SHP77 (cell line): Measurements from ENCODE around the gene FBXO17.
"Not testable (repeated sequence)": the region's sequence is repeated elsewhere in the genome, so short reads cannot be mapped to it uniquely, and the experiment has no call there.

ENCODE experiments used
- DNase-seq, 2 experiments: peaks; one replicate each; lab custom pipeline; 2025; lab: John Stamatoyannopoulos, UW

The FBXO17 gene, protein sequence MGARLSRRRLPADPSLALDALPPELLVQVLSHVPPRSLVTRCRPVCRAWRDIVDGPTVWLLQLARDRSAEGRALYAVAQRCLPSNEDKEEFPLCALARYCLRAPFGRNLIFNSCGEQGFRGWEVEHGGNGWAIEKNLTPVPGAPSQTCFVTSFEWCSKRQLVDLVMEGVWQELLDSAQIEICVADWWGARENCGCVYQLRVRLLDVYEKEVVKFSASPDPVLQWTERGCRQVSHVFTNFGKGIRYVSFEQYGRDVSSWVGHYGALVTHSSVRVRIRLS

DNA sequence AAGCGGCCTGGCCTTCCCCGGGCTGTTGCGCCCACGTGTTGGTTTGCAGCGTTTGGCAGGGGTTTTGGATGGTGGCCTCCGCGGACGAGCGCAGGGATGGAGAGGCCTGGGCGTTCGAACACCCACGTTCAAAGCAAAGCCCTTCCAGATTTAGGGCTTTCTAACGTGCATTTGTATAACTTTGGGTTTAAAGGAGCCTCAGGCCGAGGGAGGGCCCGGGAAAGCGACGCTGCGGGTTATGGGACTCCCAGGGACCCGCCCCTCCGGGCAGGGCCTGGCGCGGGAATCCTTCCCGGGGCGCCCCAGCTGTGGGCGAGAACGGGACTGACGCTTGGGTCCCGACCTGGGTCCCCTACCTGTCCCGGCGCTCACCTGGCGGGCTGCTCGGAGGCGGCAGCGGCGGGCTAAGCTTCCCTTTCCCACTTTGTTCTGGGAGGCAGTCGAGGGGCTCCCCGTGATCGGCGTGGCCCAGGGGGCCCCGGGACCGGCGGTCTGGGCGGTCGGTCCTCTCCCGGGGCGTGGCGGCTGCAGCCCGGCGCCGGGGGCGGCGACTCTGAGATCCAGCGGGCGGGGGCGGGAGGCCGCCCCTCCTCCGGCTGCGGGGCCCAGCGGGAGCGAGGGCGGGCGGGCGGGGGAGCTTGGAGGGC is at the start of gene FBXO17:
Gene FBXO17, minus strand, starts transcription at position 529 of the 647 bp plus-strand sequence. CDS start 25,423 bp downstream, outside the sequence.
- no peak for DNase-seq

DNA sequence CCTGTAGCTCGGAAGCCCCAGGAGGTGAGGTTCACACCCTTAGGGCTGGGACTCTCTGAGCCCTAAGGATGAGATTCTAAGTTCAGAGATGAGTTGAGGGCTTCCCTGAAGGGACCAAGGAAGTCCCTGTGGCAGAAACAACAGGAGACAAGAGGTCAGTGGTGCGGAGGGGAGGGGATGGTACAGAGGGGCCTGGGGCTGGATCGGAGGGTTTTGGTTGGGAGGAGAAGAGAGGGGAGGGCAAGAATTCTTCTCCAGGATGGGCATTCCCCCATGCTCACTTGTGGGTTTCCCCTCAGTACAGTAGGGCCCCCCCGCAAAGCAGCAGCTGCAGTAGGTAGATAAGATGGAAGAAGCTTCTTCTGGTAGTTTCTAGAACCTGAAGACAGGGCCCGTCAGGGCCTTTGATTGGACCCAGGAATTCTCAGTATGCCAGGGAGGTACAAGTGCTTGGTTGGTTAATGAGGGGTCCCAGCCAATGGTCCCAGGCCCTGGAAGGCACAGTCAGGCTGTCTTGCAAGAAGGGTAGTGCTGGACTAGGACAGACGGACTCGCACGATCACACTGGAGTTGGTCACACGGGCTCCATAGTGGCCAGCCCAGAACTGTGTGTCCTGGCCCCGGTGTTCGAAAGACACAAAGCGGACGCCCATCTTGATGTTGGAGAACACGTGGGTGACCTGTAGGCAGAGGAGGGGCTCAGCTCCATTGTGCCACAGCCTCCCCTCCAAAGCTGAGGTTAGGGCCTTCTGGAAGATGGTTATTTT is 49.5 kb upstream of the FBXO17 start:
- DNase-seq = no peak

DNA sequence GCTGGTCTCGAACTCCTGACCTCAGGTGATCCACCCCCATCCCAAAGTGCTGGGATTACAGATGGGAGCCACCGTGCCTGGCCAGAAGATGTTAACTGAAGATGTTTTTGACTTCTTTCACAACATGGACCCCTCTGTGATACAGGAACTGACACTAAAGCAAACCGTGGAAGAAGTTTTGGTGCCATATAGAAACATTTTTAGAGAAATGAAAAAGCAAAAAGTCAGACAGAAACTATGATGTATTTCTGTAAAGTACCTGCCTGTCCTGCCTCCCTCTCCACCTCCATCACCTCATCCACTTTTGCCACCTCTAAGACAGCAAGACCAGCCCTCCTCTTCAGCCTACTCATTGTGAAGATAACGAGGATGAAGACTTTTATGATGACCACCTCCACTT is 45.5 kb upstream of the FBXO17 start:
- DNase-seq = no peak

DNA sequence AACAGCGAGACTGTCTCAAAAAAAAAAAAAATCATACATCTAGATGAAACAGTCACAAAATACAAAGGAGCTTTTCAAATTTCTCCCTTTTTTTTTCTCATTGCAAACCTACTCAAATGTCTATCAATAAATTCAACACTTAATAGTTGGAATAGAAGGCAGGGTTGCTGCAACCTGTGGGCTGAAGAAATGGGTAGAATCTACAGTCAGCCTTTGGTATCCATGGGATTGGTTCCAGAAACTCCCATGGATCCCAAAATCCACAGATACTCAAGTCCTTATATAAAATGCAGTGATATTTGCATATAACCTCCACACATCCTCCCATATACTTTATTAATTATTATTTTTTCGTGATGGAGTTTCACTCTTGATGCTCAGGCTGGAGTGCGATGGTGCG is 42.1 kb upstream of the FBXO17 start:
- DNase-seq = no peak

DNA sequence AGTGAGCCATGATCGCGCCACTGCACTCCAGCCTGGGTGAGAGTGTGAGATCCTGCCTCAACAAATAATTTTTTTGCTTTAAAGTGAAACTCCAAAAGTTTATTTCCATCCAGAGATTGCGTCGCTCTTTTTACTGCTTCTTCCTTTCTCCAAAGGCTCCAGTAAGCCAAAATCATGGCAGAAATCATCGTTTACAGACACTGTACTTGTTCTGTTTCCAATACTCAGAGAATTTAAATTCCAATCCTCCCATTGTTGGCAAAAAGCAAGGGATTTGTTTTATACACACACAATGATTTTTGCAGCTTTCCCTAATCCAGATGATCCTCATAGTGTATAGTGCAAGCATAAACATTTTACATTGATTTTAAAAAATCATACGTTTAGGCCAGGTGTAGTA is 41.5 kb upstream of the FBXO17 start:
- no peak for DNase-seq

DNA sequence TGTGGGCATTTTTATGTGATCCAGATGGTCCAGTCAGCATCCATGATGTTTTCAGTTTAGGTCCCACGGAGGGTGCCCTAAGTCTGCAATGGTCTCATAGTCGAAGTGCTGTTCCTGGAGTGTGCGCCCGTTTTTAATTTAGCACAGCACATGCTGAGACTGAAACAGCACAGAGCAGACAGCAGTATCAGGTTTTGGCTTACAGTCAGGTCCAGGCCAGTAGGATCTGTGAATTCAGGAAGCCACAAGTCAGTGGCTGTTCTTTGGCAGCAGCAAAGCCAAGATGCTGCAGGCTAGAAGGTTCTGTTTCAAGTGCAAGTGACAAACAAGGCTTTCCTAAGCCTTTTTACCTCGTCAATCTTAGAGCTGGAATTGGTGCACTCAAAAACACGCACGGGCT is 38.5 kb upstream of the FBXO17 start:
- DNase-seq = no peak

DNA sequence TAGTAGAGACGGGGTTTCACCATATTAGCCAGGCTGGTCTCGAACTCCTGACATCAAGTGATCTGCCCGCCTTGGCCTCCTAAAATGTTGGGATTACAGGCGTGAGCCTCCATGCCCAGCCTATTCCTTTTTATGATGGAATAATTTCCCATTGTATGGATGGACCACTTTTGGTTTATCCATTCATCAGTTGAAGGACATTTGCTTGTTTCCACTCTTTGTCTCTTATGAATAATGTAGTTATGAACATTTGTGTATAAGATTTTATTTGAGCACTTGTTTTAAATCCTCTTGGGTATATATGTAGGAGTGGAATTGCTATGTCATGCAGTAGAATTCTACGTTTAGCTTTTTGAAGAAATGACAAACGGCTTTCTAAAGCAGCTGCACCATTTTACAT is 33.5 kb upstream of the FBXO17 start:
- no peak for DNase-seq

DNA sequence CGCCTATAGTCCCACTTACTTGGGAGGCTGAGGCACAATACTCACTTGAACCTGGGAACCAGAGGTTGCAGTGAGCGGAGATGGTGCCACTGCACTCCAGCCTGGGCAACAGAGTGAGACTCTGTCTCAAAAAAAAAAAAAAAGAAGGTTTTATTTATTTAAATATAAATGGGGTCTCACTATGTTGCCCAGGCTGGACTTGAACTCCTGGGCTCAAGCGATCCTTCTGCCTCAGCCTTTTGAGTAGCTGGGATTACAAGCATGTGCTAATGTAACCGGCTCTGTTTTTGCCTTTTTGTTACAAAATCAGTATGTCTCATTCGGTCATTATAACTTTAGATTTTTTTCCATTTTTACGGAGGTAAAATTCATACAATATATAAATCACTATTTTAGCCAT is 32.6 kb upstream of the FBXO17 start:
- no peak for DNase-seq

DNA sequence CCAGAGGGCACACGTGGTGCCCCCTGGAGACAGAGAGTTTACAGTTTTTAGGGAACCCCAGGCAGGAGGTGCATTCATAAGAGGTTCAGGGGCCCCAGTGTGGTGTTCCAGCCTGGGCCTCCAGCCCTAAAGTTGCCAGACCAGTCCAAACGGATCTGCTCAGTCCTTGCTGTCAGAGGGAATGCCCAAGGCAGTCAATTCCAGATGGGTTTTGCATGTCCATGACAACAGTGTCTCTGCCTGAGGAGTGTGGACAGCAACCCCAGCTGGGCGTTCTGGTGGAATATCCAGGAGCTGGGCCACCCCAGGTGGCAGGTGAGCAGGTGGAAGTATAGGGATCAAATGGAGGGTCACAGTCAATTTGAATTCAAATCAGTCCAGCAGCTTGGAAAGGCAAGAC is 31.6 kb upstream of the FBXO17 start:
- no peak for DNase-seq

DNA sequence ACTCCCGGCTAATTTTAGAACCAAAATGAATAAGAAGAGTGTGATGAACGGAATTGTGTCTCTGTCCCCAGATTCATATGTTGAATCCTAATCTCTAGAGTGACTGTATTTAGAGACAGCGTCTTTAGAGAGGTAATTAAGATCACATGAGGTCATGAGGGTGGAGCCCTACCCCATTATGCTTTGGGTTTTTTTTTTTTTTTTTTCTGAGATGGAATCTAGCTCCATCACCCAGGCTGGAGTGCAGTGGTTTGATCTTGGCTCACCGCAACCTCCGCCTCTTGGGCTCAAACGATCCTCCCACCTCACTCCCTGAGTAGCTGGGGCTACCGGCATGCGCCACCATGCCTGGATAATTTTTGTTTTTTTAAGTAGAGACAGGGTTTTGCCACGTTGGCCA is 28.9 kb upstream of the FBXO17 start:
- no peak for DNase-seq

DNA sequence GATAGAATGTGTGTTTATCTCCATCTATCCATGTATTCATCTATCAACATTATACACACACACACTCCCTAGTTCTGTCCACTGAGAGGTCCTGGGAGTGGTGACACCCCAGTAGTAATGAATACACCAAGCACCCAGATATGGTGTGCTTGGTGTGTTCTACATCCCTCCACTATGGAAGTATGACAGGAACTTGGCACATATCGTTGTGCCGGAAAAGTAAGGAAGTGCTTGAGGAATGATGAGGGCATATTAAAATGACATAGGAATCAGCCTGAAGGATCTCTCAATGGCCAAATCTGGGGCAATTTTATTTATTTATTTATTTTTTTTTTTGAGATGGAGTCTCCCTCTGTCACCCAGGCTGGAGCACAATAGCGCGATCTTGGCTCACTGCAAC is 28.3 kb upstream of the FBXO17 start:
- no peak for DNase-seq

DNA sequence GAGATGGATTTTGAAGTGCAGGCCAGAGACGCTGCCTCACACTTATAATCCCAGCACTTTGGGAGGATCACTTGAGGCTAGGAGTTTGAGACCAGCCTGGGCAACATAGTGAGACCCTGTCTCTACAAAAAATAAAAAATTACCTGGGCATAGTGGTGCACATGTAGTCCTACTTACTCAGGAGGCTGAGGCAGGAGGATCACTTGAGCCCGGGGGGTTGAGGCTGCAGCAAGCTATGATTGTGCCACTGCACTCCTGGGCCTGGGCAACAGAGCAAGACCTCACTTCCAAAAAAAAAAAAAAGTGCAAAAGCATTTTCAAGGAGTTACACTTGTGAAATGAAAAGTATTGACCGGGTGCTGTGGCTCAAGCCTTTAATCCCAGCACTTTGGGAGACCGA is 27.6 kb upstream of the FBXO17 start:
- DNase-seq = no peak

DNA sequence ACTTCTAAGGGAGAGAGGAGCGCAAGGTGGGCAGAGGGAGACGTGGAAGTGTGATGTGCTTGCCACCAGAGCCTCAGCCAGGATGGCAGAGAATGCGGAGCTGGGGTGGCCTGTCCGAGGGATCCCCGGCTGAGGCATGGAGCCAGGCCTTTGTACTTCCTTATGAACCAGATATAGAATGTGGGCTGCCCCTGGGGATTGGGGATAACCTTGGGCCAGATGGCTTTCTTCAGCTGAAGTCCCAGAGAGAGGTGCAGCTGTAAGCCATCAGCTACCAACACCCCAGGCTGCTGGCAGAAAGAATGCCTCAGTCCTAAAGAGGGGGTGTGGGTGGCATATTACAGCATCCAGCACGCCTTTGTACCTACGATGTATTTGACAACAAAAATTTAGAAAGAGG is 25.5 kb upstream of the FBXO17 start:
- DNase-seq = no peak

DNA sequence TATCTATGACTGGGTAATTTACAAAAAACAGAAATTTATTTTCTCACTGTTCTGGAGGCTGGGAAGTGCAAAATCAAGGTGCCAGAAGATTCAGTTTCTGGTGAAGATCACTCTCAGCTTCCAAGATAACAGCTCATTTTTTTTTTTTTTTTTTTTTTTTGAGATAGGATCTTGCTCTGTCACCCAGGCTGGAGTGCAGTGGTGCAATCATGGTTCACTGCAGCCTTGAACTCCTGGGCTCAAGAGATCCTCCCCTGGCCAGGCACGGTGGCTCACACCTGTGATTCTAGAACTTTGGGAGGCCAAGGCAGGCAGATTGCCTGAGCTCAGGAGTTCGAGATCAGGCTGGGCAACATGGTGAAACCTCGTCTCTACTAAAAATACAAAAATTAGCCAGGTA is 22.0 kb upstream of the FBXO17 start:
- not testable (repeated sequence) for DNase-seq

DNA sequence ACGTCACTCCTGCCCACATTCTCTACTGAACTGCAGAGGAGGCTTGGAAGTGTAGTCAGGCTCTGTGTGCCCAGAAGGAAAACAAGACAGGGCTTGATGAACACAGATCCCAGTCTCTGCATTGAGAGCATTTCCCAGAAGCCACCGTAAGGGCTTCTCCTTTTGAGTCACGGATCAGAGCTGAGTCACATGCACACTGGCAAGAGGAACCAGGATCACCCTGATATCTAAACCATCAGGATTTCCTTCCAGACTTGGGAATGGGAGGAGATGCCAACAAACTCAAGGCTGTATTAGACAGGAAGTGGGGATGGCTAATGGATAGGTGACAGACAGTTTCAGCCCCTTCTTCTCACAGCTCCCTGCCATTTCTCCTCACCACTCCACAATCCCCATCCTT is 17.7 kb upstream of the FBXO17 start:
- DNase-seq = no peak

DNA sequence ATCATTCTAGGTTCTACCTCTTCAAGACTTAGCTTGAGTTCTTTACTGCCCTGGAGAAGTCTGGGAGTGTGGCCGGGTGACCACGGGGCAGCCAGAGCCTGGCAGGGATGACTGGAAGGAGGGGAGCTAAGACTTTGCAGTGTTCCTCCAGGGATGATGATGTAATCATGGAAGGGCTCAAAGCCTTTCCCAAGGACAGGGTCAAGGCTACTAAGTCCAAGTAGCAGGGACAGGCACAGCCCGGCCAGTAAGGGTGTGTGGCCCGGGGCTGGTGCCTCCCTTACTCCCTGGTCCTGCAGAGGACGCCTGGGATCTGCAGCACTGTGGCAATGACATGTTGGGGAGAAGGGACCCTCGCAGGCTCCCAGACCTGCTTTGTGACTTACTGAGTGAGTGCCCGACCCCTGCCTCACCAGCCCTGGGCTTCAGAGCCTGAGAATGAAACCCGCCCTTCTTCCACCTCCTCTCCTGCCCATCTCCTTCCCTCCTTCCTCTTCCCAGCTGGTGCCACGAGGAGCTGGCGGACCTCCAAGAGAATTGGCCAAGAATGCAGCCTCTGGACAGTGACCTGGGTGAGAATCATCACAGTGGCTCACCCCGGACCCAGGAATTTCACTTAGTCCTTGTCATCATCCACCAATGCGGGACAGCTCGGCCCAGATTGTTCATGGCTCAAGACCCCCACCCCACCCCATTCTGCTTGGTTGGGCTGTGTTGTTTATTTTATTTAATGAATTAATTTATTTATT is 15.6 kb upstream of the FBXO17 start:
- no peak for DNase-seq

DNA sequence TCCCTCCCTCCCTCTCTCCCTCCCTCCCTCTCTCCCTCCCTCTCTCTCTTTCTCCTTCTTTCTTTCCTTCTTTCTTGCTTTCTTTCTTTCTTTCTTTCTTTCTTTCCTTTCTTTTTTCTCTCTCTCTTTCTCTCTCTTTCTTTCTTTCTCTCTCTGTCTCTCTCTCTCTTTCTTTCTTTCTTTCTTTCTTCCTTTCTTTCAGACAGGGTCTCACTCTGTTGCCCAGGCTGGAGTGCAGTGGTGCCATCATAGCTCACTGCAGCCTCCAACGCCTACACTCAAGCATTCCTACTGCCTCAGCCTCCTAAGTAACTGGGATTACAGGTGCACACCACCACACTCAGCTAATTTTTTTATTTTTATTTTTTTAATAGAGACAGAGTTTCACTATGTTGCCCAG is 14.1 kb upstream of the FBXO17 start:
- DNase-seq = not testable (repeated sequence)

DNA sequence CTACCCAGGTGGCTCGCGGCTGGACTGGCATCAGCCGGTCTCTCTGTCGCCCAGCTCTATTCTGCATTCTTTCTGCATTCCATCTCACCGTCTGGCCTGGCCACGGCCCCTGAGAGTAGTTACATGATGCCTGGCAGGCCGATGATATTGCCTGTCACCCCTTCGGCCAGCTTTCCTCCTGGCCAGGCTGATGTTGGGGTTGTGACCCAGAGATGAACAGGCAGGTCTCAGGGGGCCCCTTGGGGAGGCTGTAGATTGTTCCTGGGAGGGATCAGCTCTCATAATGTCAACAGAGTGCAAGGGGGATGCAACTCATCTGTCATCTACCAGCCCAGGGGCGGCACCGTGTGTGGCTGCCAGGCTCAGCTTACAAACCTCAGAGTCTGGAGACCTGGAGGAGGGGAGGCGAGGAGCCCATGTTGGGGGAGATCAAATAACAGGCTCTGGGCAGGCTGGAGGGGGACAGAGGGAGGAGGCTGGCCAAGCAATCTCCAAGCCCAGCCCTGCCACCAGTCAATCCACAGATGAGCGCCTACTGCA is 13.6 kb upstream of the FBXO17 start:
- no peak for DNase-seq

DNA sequence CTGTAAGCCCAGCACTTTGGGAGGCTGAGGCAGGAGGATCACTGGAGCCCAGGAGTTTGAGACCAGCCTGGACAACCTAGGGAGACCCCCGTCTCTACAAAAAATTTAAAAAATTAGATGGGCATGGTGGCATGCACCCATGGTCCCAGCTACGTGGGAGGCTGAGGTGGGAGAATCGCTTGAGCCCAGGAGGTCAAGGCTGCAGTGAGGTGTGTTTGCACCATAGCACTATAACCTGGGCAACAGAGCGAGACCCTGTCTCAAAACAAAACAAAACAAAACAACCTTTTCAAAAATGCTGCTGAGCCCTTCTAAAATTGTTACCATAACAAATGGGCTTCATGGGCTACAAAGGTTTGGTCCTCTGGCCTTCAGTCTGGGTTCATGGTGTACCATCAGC is 13.1 kb upstream of the FBXO17 start:
- DNase-seq = not testable (repeated sequence)

DNA sequence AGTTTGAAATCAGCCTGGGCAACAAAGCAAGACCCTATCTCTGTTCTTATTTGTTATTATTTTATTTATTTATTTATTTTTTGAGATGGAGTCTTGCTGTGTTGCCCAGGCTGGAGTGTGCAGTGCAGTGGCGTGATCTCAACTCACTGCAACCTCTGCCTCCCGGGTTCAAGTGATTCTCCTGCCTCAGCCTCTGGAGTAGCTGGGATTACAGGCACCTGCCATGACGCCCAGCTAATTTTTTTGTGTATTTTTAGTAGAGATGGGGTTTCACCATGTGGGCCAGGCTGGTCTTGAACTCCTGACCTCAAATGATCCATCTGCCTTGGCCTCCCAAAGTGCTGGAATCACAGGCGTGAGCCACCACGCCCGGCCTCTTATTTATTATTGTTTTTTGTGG is 12.2 kb upstream of the FBXO17 start:
- DNase-seq = not testable (repeated sequence)

DNA sequence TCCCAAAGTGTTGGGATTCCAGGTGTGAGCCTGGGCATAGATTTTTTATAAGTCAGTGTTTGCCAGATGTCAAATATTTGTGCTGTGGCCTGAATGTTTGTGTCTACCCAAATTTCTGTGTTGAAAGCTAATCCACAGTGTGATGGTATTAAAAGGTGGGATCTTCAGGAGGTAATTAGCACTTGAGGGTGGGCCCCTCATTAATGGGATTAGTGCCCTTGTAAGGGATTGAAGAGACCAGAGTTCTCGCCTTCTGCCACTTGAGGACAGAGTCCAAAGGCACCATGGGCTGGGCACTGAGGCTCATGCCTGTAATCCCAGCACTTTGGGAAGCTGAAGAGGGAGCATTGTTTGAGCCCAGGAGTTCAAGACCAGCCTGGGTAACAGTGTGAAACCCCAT is 9.7 kb upstream of the FBXO17 start:
- no peak for DNase-seq
